Stimulated activated memory B cell treated with anti-CD40 and anti-IgM and Interleukin-4, amounts not matched to agents 10 μg/mL and 1 μg/mL and 100 μg/mL, for 72 hours (primary cell): ENCODE measurements around the gene SPINT1.

Experiments used
- ATAC-seq: fragments of 150-1000 bp; cut with Tn5 transposase; 2 replicates; pipeline ENCODE4 v1.10.0; 2021
- H3K27ac Mint-ChIP-seq: one replicate; pipeline ENCODE4 v1.8.0; 2022; ENCODE audit warnings: mild to moderate bottlenecking, mixed read lengths
- H3K27me3 Mint-ChIP-seq: one replicate; pipeline ENCODE4 v1.8.0; 2022; ENCODE audit warnings: mixed read lengths
- H3K36me3 Mint-ChIP-seq: one replicate; pipeline ENCODE4 v1.8.0; 2022; ENCODE audit warnings: mixed read lengths
- H3K4me1 Mint-ChIP-seq: one replicate; pipeline ENCODE4 v1.8.0; 2022; ENCODE audit warnings: mixed read lengths
- H3K4me3 Mint-ChIP-seq: one replicate; pipeline ENCODE4 v1.8.0; 2022; ENCODE audit warnings: mild to moderate bottlenecking, moderate library complexity, mixed read lengths
- H3K9me3 Mint-ChIP-seq: one replicate; pipeline ENCODE4 v1.8.0; 2022; ENCODE audit warnings: mixed read lengths

SPINT1 gene

GRCh38 chr15:40823572-40824343, 20.1 kb upstream of the SPINT1 start:
- no peak overlapping the region for H3K27ac Mint-ChIP-seq
- ATAC-seq = no peak
- no peaks in the 10 kb centered on the region for H3K27me3 Mint-ChIP-seq
- H3K4me3 Mint-ChIP-seq = no peak overlapping the region
- no peaks in the 10 kb centered on the region for H3K4me1 Mint-ChIP-seq
- no peaks in the 10 kb centered on the region for H3K36me3 Mint-ChIP-seq
- H3K9me3 Mint-ChIP-seq = no peaks in the 10 kb centered on the region

DNA sequence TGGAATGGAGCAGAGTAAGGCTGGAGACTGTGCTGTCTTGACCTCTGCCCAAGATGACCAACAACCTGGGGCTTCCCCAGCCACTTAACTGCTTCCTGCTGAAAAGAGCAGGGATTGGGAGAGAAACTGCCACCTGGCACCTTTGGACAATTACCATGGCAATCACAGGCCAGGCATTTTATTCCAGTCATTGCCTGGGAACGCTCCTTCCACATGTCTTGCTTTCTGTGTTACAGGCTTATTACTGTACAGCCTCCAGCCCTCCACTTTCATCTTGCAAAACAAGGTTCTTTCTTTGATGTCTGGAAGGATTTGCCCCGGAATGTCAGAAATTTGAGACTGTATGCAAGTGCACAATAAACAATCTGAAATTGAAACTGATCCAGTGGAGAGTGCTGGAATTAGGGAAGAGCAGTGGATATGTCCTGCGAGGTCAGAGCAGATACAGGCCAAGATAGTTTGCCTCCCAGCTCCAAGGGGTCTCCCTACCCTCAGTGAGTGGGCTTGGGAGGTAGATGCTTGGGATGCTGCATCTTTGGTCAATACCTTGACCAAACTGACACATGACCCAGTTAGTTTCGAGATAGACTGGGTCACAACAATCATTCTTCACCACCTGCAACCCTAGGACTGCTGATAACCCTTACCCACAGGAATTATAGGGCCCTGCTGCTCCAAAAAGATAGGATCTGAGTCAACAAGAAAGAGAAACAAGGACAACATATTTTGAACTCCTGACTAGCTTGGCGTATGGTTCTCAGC, 18.0 kb upstream of the SPINT1 start:
- H3K36me3 Mint-ChIP-seq = no peaks in the 10 kb centered on the region
- no peak overlapping the region for H3K27ac Mint-ChIP-seq
- H3K27me3 Mint-ChIP-seq = no peaks in the 10 kb centered on the region
- no peak for ATAC-seq
- no peak overlapping the region for H3K4me3 Mint-ChIP-seq
- H3K4me1 Mint-ChIP-seq = no peaks in the 10 kb centered on the region
- H3K9me3 Mint-ChIP-seq = no peaks in the 10 kb centered on the region

GRCh38 chr15:40826423-40827075, 17.3 kb upstream of the SPINT1 start:
- Mint-ChIP-seq H3K36me3 (peaks cover 3% of the 10 kb centered on the region), H3K27me3 (no peaks in the 10 kb centered on the region), H3K4me3 (no peak overlapping the region), H3K4me1 (no peaks in the 10 kb centered on the region), H3K9me3 (no peaks in the 10 kb centered on the region), H3K27ac (no peak overlapping the region)
- ATAC-seq = no peak

DNA sequence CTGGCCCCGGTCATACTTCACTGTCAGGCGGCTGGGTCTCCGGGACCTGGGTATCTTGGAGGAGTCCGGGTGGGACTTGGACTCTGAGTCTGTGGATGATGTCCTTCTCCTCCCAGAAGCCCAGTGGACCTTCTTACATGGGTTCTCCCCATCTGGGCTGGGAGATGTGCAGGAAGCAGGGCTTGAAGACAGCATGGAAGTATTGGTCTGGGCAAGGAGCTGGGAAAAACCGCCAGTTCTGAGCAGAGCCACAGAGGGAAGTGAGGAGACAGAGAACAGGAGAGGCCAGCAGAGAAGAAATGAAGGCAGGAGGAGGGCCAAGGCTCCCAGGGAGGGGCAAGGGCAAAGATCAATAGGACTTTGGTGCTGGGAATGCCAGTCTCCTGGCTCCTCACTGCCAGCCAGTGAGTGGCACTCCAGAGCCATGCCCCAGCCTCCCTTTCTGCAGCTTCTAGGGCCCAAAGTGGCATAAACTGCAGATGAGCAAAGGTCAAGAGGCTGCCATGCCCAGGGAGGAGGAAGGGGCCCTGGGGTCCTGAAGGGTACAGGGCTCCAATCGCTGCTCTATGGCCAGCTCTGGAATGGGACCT, 15.3 kb upstream of the SPINT1 start, which contains the start of gene PPP1R14D:
Gene PPP1R14D, minus strand, starts transcription at position 262 of the 590 bp plus-strand sequence. Its CDS starts 67 bp downstream, at position 195.
- no peak within 1 kb of the TSS for H3K27ac Mint-ChIP-seq
- H3K4me1 Mint-ChIP-seq = no peaks in the 10 kb centered on the region
- no peak for ATAC-seq
- no peaks in the 10 kb centered on the region for H3K9me3 Mint-ChIP-seq
- no peaks in the 10 kb centered on the region for H3K27me3 Mint-ChIP-seq
- H3K36me3 Mint-ChIP-seq = peaks cover 10% of the 10 kb centered on the region
- no peak within 1 kb of the TSS for H3K4me3 Mint-ChIP-seq

GRCh38 chr15:40829115-40829514, 14.7 kb upstream of the SPINT1 start:
- H3K27ac Mint-ChIP-seq = no peak overlapping the region
- no peaks in the 10 kb centered on the region for H3K27me3 Mint-ChIP-seq
- no peak overlapping the region for H3K4me3 Mint-ChIP-seq
- H3K36me3 Mint-ChIP-seq = peaks cover 10% of the 10 kb centered on the region
- H3K4me1 Mint-ChIP-seq = no peaks in the 10 kb centered on the region
- ATAC-seq = peak; percentile 20
- H3K9me3 Mint-ChIP-seq = no peaks in the 10 kb centered on the region

DNA sequence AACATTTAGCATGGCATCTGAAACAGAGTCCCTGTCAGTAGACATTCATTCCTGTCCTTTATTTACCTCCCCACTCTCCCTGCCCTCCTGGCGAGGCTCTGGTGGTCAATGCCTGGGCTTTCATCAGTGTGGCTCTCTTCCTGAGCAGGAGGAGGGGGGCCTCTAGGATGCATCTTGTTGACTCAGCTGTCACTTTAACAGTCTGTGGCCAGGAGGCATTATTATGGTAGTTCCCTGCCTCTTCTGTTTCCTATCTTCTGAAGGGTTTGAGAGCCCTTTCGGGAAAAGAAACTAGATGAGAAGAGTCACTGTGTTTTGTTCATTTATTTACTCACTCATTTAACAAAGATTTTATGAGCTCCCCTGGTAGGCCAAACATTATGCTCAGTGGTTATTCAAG, 13.0 kb upstream of the SPINT1 start:
- H3K27me3 Mint-ChIP-seq = no peaks in the 10 kb centered on the region

GRCh38 chr15:40831861-40832260, 12.0 kb upstream of the SPINT1 start:
- H3K27me3 Mint-ChIP-seq = no peaks in the 10 kb centered on the region
- no peak for ATAC-seq
- H3K4me1 Mint-ChIP-seq = no peaks in the 10 kb centered on the region
- no peak overlapping the region for H3K27ac Mint-ChIP-seq
- peaks cover 10% of the 10 kb centered on the region for H3K36me3 Mint-ChIP-seq
- no peak overlapping the region for H3K4me3 Mint-ChIP-seq
- no peaks in the 10 kb centered on the region for H3K9me3 Mint-ChIP-seq

More for the DNA sequence above, 13.0 kb upstream of the SPINT1 start:
- H3K27ac Mint-ChIP-seq = no peak overlapping the region
- peaks cover 10% of the 10 kb centered on the region for H3K36me3 Mint-ChIP-seq
- no peaks in the 10 kb centered on the region for H3K9me3 Mint-ChIP-seq
- no peak overlapping the region for H3K4me3 Mint-ChIP-seq
- no peak for ATAC-seq
- H3K4me1 Mint-ChIP-seq = no peaks in the 10 kb centered on the region

DNA sequence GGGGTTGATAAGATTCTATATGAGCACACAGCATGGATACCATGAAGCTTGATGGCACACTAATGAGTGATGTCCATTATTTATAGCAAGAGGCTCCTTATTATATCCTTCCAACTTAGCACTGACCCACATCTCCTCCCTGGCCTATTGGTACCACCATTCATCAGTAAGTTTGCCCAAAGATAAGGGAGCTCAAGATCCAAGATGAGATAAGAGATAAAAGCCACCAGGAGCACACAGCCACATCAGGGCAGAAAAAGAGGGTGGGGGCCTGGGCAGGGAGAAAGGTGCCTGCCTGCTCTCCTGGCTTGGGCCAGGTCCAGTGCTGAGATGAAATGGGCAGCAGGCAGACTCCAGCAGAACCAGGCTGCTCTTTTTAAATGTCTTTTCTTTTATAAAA, 10.9 kb upstream of the SPINT1 start:
- peaks cover 10% of the 10 kb centered on the region for H3K36me3 Mint-ChIP-seq
- ATAC-seq = no peak
- H3K4me1 Mint-ChIP-seq = no peaks in the 10 kb centered on the region
- no peak overlapping the region for H3K4me3 Mint-ChIP-seq
- no peaks in the 10 kb centered on the region for H3K9me3 Mint-ChIP-seq
- H3K27ac Mint-ChIP-seq = no peak overlapping the region
- no peaks in the 10 kb centered on the region for H3K27me3 Mint-ChIP-seq

DNA sequence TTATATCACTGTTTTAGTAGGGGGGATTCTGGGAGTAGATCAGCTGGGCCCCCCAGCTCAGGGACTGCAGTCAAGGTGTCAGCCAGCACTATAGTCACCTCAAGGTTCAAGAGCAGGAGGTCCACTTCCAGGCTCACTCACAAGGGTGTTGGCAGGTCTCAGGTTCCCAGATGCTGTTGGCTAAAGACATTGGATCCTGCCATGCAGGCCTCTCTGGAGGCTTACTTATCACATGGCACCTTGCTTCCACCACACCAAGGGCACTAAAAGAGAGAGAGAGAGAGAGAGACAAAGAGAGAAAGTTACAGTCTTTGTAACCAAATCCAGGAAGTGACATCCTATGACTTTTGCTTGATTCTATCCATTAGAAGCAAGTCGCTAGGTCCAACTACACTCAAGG, 7.8 kb upstream of the SPINT1 start:
- peak overlapping the region; percentile 34 for H3K27ac Mint-ChIP-seq
- no peaks in the 10 kb centered on the region for H3K27me3 Mint-ChIP-seq
- no peak for ATAC-seq
- no peaks in the 10 kb centered on the region for H3K9me3 Mint-ChIP-seq
- H3K36me3 Mint-ChIP-seq = peaks cover 10% of the 10 kb centered on the region
- no peaks in the 10 kb centered on the region for H3K4me1 Mint-ChIP-seq
- no peak overlapping the region for H3K4me3 Mint-ChIP-seq

- H3K27me3 Mint-ChIP-seq = no peaks in the 10 kb centered on the region
- no peaks in the 10 kb centered on the region for H3K36me3 Mint-ChIP-seq
- H3K27ac Mint-ChIP-seq = no peak overlapping the region
- no peak overlapping the region for H3K4me3 Mint-ChIP-seq
- no peak for ATAC-seq
- H3K4me1 Mint-ChIP-seq = no peaks in the 10 kb centered on the region
- H3K9me3 Mint-ChIP-seq = no peaks in the 10 kb centered on the region
Observed at GRCh38 chr15:40838756-40839155, 5.1 kb upstream of the SPINT1 start.

- ATAC-seq = no peak
- Mint-ChIP-seq H3K36me3 (no peaks in the 10 kb centered on the region), H3K27me3 (no peaks in the 10 kb centered on the region), H3K27ac (no peak overlapping the region), H3K9me3 (no peaks in the 10 kb centered on the region), H3K4me1 (peaks cover 23% of the 10 kb centered on the region), H3K4me3 (no peak overlapping the region)
Observed at GRCh38 chr15:40841741-40842140, 2.1 kb upstream of the SPINT1 start.

GRCh38 chr15:40843261-40843884, 475 bp upstream of the SPINT1 start:
- H3K9me3 Mint-ChIP-seq = no peaks in the 10 kb centered on the region
- peak overlapping the region; percentile 76 for H3K4me3 Mint-ChIP-seq
- no peaks in the 10 kb centered on the region for H3K36me3 Mint-ChIP-seq
- no peak for ATAC-seq
- H3K27ac Mint-ChIP-seq = peak overlapping the region; percentile 54
- peaks cover 39% of the 10 kb centered on the region for H3K4me1 Mint-ChIP-seq
- no peaks in the 10 kb centered on the region for H3K27me3 Mint-ChIP-seq

DNA sequence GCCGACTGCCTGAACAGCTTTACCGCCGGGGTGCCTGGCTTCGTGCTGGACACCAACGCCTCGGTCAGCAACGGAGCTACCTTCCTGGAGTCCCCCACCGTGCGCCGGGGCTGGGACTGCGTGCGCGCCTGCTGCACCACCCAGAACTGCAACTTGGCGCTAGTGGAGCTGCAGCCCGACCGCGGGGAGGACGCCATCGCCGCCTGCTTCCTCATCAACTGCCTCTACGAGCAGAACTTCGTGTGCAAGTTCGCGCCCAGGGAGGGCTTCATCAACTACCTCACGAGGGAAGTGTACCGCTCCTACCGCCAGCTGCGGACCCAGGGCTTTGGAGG, 815 bp downstream of the SPINT1 start:
- Mint-ChIP-seq H3K27ac (peak overlapping the region; percentile 81), H3K27me3 (no peaks in the 10 kb centered on the region), H3K36me3 (no peaks in the 10 kb centered on the region), H3K4me1 (peaks cover 39% of the 10 kb centered on the region), H3K4me3 (peak overlapping the region; percentile 87), H3K9me3 (no peaks in the 10 kb centered on the region)
- ATAC-seq = peak; percentile 63

DNA sequence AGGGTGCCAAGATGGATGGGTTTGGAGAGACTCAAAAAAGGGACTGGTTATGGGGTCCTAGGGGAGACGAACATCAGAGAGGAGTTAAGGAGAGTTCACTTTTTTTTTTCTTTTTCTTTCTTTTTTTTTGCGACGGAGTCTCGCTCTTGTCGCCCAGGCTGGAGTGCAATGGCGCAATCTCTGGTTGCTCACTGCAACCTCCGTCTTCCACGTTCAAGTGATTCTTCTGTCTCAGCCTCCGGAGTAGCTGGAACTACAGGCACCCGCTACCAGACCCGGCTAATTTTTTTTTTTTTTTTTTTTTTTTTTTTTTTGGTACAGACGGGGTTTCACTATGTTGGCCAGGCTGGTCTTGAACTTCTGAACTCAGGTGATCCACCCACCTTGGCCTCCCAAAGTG, 1.2 kb downstream of the SPINT1 start:
- Mint-ChIP-seq H3K36me3 (no peaks in the 10 kb centered on the region), H3K9me3 (no peaks in the 10 kb centered on the region), H3K27me3 (no peaks in the 10 kb centered on the region), H3K27ac (peak overlapping the region; percentile 81), H3K4me1 (peaks cover 39% of the 10 kb centered on the region), H3K4me3 (peak overlapping the region; percentile 87)
- ATAC-seq = no peak
